Left renal cortex interstitium (tissue), 4 donors: ENCODE results near the gene MICAL3. TPM values are rescaled to one million over a fixed set of nuclear protein-coding genes. Genes with fewer than 3 reads are reported as not detected.

Source experiments
- DNase-seq, 4 donors: peaks; one replicate each; pipeline ENCODE4 v3.0.0-alpha.2; 2013; ENCODE audit warnings: low read depth in 4 of 4, low spot score in 2 of 4, missing footprints in 1 of 4
- polyA plus RNA-seq, 4 donors: library from polyadenylated mRNA; unstranded; fragments of 120-200 nt; gene quantifications; one replicate each; pipeline ENCODE4 v1.2.1, GENCODE V29; 2013; ENCODE audit not compliant: insufficient read length in 4 of 4

Gene MICAL3
- polyA plus RNA-seq, 4 donors, result 18.3 to 45.9 (median 34.2) TPM

GRCh38 chr22:17860220-17860965 lies 164.0 kb downstream of the MICAL3 start:
- DNase-seq, result no peak

- no peak for DNase-seq
Observed at GRCh38 chr22:17858033-17858432, 166.3 kb downstream of the MICAL3 start.

GRCh38 chr22:17855572-17856290 lies 168.6 kb downstream of the MICAL3 start:
- no peak for DNase-seq

- no peak for DNase-seq
Observed at GRCh38 chr22:17853073-17853472, 171.3 kb downstream of the MICAL3 start.

- no peak for DNase-seq
Observed at GRCh38 chr22:17851759-17852158, 172.6 kb downstream of the MICAL3 start.

GRCh38 chr22:17847360-17848078 lies 176.8 kb downstream of the MICAL3 start:
- no peak for DNase-seq

GRCh38 chr22:17846326-17846992 lies 177.9 kb downstream of the MICAL3 start:
- DNase-seq, result no peak

GRCh38 chr22:17845790-17846189 lies 178.6 kb downstream of the MICAL3 start:
- DNase-seq, result no peak

GRCh38 chr22:17845327-17845726 lies 179.0 kb downstream of the MICAL3 start:
- DNase-seq, result no peak

- DNase-seq, result no peak
Observed at GRCh38 chr22:17844150-17844549, 180.2 kb downstream of the MICAL3 start.

GRCh38 chr22:17842386-17842785 lies 182.0 kb downstream of the MICAL3 start:
- no peak for DNase-seq

GRCh38 chr22:17841836-17842235 lies 182.5 kb downstream of the MICAL3 start:
- no peak for DNase-seq

- DNase-seq, result no peak
Observed at GRCh38 chr22:17838180-17838865, 186.0 kb downstream of the MICAL3 start.

- DNase-seq, result peak; percentile 29 to 77 (median 52)
Observed at GRCh38 chr22:17836992-17837742, 187.2 kb downstream of the MICAL3 start.

GRCh38 chr22:17835256-17835655 lies 189.1 kb downstream of the MICAL3 start:
- DNase-seq, result no peak

- DNase-seq, result no peak
Observed at GRCh38 chr22:17833489-17833888, 190.9 kb downstream of the MICAL3 start.

GRCh38 chr22:17832665-17833064 lies 191.7 kb downstream of the MICAL3 start:
- DNase-seq, result no peak

GRCh38 chr22:17831501-17832251 lies 192.7 kb downstream of the MICAL3 start:
- DNase-seq, result no peak
